Measurements from ENCODE around the gene ENTPD2. TPM values are rescaled to one million over a fixed set of nuclear protein-coding genes. Genes with fewer than 3 reads are reported as not detected.
"Not testable (repeated sequence)": the region's sequence is repeated elsewhere in the genome, so short reads cannot be mapped to it uniquely, and the experiment has no call there.

Gene ENTPD2
- total RNA-seq, 1 donor from 2014 or later, result 5.2 TPM

DNA sequence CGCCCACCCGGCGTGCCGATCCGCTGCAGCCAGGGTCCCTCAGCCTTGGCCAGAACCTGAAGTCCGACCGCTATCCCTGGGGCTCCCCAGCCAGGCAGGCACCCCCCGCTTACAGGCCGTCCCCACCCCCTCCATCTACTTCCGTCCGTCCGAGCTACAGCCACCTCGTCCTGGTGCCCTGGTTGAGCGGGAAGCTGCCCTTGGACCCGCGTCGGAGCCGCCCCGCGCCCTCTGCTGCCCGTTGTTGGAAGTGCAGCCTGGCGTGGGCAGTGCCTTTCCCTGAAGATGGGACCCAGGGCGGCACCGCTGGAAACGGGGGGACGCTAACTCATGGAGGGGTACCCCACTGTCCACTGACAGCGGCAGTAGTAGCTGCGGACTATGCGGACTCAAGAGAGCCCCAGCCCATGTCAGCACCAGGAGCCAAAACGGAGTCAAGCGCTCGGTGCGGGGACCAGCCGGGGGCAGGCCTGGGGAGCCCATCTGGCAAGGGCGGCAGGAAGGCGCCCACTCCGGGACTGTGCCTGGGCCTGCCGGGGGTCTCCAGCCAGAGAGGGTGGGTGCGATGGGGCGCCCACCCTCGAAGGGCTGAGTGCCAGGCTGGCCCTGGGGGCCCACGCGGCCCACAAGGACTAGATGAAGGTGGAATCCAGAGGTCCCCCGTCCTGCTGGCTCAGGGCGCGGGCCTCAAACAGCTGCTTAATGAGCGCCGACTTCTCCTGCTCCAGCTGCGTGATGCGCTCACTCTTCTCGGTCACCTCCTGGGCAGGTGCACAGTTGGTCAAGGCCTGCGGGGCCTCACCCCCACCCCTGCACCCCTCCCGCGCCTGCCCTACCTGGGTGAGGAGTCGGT lies 10.4 kb upstream of the ENTPD2 start:
- peaks cover 5 to 14% (median 8%) of the 10 kb centered on the region in 3 donors for H3K27me3 ChIP-seq (ENCODE audit: control insufficient read depth in 3 of 3, insufficient read depth in 3 of 3, low read length in 3 of 3)
- H3K27ac ChIP-seq (ENCODE audit: low read depth, low read length), result no peak overlapping the region
- no peak overlapping the region for H3K4me3 ChIP-seq (ENCODE audit: low read length in 3 of 3)
- H3K9me3 ChIP-seq (ENCODE audit: control insufficient read depth in 3 of 3, low read length in 3 of 3), result no peaks in the 10 kb centered on the region
- peaks cover 0 to 6% (median 2%) of the 10 kb centered on the region in 3 donors for H3K4me1 ChIP-seq (ENCODE audit: control insufficient read depth in 3 of 3, insufficient read depth in 3 of 3, low read length in 3 of 3)
- no peak overlapping the region for H3K9ac ChIP-seq (ENCODE audit: low read depth in 1 of 3, low read length in 3 of 3)
- H3K36me3 ChIP-seq (ENCODE audit: control insufficient read depth in 3 of 3, insufficient read depth in 3 of 3, low read length in 3 of 3), result no peaks in the 10 kb centered on the region

DNA sequence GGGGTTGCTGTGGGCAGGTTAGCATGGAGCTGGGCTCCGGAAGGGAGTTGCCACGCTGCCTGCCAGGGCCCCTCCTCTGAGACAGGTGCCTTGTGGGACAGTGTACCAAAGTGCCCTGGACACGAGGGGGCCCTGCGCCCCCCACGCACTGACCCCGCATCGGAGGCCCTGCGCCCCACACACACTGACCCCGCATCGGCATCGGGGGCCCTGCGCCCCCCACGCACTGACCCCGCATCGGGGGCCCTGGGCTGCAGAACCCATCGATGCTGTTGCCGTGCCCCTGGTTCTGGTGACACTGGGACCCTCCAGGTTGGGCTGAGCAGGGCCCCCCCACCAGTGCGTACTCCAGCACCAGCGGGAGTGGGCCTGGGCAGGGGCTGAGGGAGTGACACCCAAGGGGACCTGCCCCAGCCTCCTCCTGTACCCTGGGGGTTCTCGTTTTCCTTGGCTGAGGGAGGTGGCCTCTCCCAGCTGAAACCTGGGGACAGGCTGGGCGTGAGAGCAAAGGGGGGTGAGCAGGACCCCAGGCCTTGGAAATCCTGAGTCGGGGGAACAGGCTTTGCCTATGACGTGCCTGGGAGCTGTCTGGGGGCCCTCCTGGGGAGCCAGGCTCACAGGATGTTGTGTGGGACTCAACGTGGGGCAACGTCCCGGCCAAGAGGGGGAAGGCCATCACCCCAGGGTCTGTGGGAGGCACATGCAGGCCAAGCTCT lies 9.6 kb upstream of the ENTPD2 start:
- Histone ChIP-seq H3K4me3 (ENCODE audit: low read length in 3 of 3) (no peak overlapping the region), H3K4me1 (ENCODE audit: control insufficient read depth in 3 of 3, insufficient read depth in 3 of 3, low read length in 3 of 3) (peaks cover 0 to 3% (median 2%) of the 10 kb centered on the region in 3 donors), H3K27me3 (ENCODE audit: control insufficient read depth in 3 of 3, insufficient read depth in 3 of 3, low read length in 3 of 3) (peaks cover 0 to 6% (median 4%) of the 10 kb centered on the region in 3 donors), H3K36me3 (ENCODE audit: control insufficient read depth in 3 of 3, insufficient read depth in 3 of 3, low read length in 3 of 3) (no peaks in the 10 kb centered on the region), H3K27ac (ENCODE audit: low read depth, low read length) (no peak overlapping the region), H3K9me3 (ENCODE audit: control insufficient read depth in 3 of 3, low read length in 3 of 3) (no peaks in the 10 kb centered on the region), H3K9ac (ENCODE audit: low read depth in 1 of 3, low read length in 3 of 3) (no peak overlapping the region)

DNA sequence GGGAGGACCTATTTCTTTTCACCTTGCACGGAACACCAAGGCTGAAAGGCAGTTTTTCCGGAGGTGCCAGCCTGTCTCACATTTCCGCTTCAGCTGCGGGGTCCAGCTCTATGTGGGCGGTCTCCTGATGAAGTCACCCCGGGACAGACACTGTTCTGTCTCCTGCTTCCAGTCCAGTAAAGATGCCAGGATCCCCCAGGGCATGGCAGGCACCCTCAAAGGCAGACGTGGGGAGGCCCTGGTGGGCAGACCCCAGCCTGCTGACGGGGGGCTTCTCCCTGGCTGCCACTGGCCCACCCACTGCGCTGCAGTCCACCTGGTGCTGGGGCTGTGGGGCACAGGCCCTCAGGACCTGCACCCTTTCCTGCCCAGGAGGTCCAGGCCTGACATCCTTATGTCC lies 8.9 kb upstream of the ENTPD2 start:
- not testable (repeated sequence) for H3K36me3 ChIP-seq (ENCODE audit: control insufficient read depth in 3 of 3, insufficient read depth in 3 of 3, low read length in 3 of 3); H3K27ac ChIP-seq (ENCODE audit: low read depth, low read length); H3K4me3 ChIP-seq (ENCODE audit: low read length in 3 of 3); H3K4me1 ChIP-seq (ENCODE audit: control insufficient read depth in 3 of 3, insufficient read depth in 3 of 3, low read length in 3 of 3); H3K9me3 ChIP-seq (ENCODE audit: control insufficient read depth in 3 of 3, low read length in 3 of 3); H3K9ac ChIP-seq (ENCODE audit: low read depth in 1 of 3, low read length in 3 of 3); H3K27me3 ChIP-seq (ENCODE audit: control insufficient read depth in 3 of 3, insufficient read depth in 3 of 3, low read length in 3 of 3)

DNA sequence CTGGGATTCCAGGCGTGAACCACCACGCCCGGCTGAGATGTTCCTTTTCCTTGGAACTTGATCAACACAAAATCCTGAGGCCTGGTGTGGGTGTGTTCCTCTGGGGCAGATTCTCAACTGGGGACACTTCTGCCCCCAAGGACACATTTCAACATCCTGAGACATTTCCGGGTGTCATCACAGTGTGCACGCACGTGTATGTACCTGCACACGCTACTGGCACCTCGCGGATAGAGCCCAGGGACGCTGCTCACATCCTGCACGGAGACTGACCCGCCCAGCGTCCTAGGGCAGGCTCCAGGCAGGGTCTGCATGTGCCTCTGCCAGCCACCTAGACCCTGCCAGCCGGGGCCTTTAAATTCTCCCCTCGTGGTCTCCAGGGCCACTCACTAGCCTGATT lies 8.5 kb upstream of the ENTPD2 start:
- no peak overlapping the region for H3K9ac ChIP-seq (ENCODE audit: low read depth in 1 of 3, low read length in 3 of 3)

DNA sequence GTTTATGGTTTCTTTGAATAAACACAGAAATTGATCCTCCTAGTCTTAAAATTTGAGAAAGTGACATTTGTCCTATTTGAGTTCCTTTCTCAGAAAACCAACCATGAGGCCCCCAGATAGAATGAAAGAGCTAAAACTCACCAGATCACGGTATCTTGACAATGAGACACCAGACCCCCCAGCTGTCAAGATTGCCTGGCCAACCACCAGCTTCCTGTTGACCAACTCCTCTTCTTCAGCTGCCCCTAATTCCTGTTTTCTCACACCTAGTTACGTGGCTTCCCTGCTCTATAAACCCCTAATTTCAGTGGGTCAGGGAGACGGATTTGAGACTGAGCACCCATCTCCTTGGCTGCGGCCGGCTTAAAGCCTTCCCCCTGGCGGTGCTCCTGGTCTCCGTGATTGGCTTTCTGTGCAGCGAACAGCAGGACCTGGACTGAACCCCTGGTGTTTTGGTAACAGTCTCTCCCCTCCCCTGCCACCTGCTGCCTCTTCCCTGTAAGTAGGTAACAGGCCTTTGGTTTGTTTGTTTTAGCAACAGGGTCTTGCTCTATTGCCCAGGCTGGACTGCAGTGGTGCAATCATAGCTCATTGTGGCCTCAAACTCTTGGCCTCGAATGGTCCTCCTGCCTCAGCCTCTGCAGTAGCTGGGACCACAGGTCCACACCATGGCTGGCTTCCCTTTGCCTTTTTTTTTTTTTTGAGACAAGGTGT lies 4.8 kb upstream of the ENTPD2 start:
- H3K36me3 ChIP-seq (ENCODE audit: control insufficient read depth in 3 of 3, insufficient read depth in 3 of 3, low read length in 3 of 3), result no peaks in the 10 kb centered on the region
- no peak overlapping the region for H3K27ac ChIP-seq (ENCODE audit: low read depth, low read length)
- no peak overlapping the region for H3K9ac ChIP-seq (ENCODE audit: low read depth in 1 of 3, low read length in 3 of 3)
- no peak overlapping the region for H3K4me3 ChIP-seq (ENCODE audit: low read length in 3 of 3)
- peaks cover 15 to 22% (median 16%) of the 10 kb centered on the region in 3 donors for H3K4me1 ChIP-seq (ENCODE audit: control insufficient read depth in 3 of 3, insufficient read depth in 3 of 3, low read length in 3 of 3)
- H3K9me3 ChIP-seq (ENCODE audit: control insufficient read depth in 3 of 3, low read length in 3 of 3), result no peaks in the 10 kb centered on the region
- H3K27me3 ChIP-seq (ENCODE audit: control insufficient read depth in 3 of 3, insufficient read depth in 3 of 3, low read length in 3 of 3), result peaks cover 19 to 25% (median 25%) of the 10 kb centered on the region in 3 donors

More for the DNA sequence above, 8.5 kb upstream of the ENTPD2 start:
- no peaks in the 10 kb centered on the region for H3K9me3 ChIP-seq (ENCODE audit: control insufficient read depth in 3 of 3, low read length in 3 of 3)
- H3K27me3 ChIP-seq (ENCODE audit: control insufficient read depth in 3 of 3, insufficient read depth in 3 of 3, low read length in 3 of 3), result peaks cover 0 to 4% (median 0%) of the 10 kb centered on the region in 3 donors
- no peak overlapping the region for H3K4me3 ChIP-seq (ENCODE audit: low read length in 3 of 3)
- no peak overlapping the region for H3K27ac ChIP-seq (ENCODE audit: low read depth, low read length)
- no peaks in the 10 kb centered on the region for H3K36me3 ChIP-seq (ENCODE audit: control insufficient read depth in 3 of 3, insufficient read depth in 3 of 3, low read length in 3 of 3)
- peaks cover 0 to 3% (median 2%) of the 10 kb centered on the region in 3 donors for H3K4me1 ChIP-seq (ENCODE audit: control insufficient read depth in 3 of 3, insufficient read depth in 3 of 3, low read length in 3 of 3)

DNA sequence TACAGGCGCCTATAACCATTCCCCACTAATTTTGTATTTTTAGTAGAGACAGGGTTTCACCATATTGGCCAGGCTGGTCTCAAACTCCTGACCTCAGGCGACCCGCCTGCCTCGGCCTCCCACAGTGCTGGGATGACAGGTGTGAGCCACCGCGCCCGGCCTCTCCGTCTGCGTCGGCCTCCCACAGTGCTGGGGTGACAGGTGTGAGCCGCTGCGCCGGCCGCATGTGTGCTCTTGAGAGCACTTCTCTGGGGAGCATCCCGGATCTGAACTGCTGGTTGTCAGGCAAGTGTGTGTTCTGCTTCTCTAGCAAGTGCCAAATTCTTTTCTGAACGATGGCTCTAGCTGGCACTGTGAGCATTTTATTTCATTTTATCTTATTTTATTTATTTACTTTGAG lies 3.7 kb upstream of the ENTPD2 start:
- no peak overlapping the region for H3K27ac ChIP-seq (ENCODE audit: low read depth, low read length)
- H3K27me3 ChIP-seq (ENCODE audit: control insufficient read depth in 3 of 3, insufficient read depth in 3 of 3, low read length in 3 of 3), result peaks cover 26 to 35% (median 33%) of the 10 kb centered on the region in 3 donors
- no peak overlapping the region for H3K9ac ChIP-seq (ENCODE audit: low read depth in 1 of 3, low read length in 3 of 3)
- H3K4me3 ChIP-seq (ENCODE audit: low read length in 3 of 3), result no peak overlapping the region
- no peaks in the 10 kb centered on the region for H3K36me3 ChIP-seq (ENCODE audit: control insufficient read depth in 3 of 3, insufficient read depth in 3 of 3, low read length in 3 of 3)
- peaks cover 20 to 29% (median 22%) of the 10 kb centered on the region in 3 donors for H3K4me1 ChIP-seq (ENCODE audit: control insufficient read depth in 3 of 3, insufficient read depth in 3 of 3, low read length in 3 of 3)
- H3K9me3 ChIP-seq (ENCODE audit: control insufficient read depth in 3 of 3, low read length in 3 of 3), result no peaks in the 10 kb centered on the region

DNA sequence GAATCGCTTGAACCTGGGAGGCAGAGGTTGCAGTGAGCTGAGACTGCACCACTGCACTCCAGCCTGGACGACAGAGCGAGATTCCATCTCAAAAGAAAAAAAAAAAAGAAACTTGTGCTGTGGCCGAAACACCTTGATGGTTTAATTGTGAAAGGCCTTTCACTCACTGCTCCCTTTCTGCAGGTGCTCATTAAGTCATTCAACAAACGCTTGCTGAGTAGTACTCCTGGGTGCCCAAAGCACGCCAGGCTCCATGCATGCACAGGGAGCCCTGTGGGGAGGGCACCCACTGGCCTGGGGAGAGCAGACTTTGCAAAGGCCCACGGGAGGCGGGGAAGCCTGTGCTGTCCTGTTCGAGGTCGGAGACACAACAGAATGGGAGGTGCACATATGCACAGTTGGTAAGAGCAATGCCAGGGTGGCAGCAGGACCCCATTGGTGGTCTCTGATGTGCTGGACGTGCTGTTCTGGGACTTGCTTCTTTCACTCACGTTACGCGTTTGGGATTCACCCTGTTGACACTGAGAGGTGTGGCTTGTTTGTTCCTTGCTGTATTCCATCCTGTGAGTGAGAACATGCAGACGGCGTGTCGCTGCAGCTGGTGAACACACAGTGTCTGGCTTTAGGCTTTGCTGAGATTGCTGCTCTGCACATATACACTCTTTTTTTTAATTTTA lies 3.0 kb upstream of the ENTPD2 start:
- Histone ChIP-seq H3K4me3 (ENCODE audit: low read length in 3 of 3) (no peak overlapping the region), H3K4me1 (ENCODE audit: control insufficient read depth in 3 of 3, insufficient read depth in 3 of 3, low read length in 3 of 3) (peaks cover 20 to 29% (median 22%) of the 10 kb centered on the region in 3 donors), H3K27me3 (ENCODE audit: control insufficient read depth in 3 of 3, insufficient read depth in 3 of 3, low read length in 3 of 3) (peaks cover 31 to 40% (median 39%) of the 10 kb centered on the region in 3 donors), H3K36me3 (ENCODE audit: control insufficient read depth in 3 of 3, insufficient read depth in 3 of 3, low read length in 3 of 3) (no peaks in the 10 kb centered on the region), H3K9me3 (ENCODE audit: control insufficient read depth in 3 of 3, low read length in 3 of 3) (no peaks in the 10 kb centered on the region), H3K9ac (ENCODE audit: low read depth in 1 of 3, low read length in 3 of 3) (no peak overlapping the region), H3K27ac (ENCODE audit: low read depth, low read length) (no peak overlapping the region)

DNA sequence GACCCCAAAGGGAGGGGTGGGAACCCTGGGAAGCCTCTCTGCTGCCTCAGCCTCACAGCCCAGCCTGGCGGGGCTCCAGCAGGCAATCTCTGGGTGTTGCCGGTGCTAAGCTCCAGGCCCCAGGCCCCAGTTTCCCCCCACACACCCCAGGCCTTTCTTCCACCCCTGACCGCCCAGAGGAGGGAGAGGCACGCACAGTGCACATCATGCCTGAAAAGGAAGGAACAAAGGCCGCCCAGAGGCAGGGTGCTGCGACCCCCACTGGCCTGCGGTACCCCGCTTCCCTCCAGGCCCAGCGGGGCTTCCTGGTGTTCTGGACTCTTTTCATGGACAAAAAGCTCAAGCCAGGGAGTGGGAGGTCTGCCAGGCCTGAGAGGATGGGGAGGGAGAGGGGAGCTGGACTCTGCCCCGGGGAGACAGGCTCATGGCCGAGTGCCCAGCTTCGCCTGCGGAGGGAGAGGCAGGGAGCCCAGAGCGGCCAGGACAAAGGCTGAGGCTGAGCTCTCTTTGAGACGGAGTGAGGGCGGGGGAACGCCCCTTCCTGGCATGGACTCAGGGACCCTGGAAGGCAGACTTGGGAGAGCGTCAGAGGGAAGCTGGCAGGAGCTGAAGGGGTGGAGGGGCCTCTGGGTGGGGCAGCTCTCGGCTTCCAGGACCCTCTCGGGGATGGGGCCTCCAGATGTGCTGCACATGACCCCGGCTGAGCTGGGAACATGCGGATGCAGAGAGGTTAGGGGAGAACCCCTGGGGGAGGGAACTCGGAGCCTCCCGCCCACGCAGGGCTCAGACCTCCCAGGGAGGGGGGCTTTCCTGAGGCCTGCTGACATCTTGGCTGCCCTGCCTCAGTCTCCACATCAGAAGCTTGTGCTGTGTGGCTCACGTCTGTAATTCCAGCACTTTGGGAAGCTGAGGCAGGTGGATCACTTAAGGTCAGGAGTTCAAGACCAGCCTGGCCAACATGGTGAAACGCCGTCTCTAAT lies 1.8 kb upstream of the ENTPD2 start:
- Histone ChIP-seq H3K4me1 (ENCODE audit: control insufficient read depth in 3 of 3, insufficient read depth in 3 of 3, low read length in 3 of 3) (peaks cover 20 to 29% (median 22%) of the 10 kb centered on the region in 3 donors), H3K27me3 (ENCODE audit: control insufficient read depth in 3 of 3, insufficient read depth in 3 of 3, low read length in 3 of 3) (peaks cover 38 to 51% (median 50%) of the 10 kb centered on the region in 3 donors), H3K4me3 (ENCODE audit: low read length in 3 of 3) (peak overlapping the region in 1 of 3 donors; percentile 35), H3K36me3 (ENCODE audit: control insufficient read depth in 3 of 3, insufficient read depth in 3 of 3, low read length in 3 of 3) (no peaks in the 10 kb centered on the region), H3K9me3 (ENCODE audit: control insufficient read depth in 3 of 3, low read length in 3 of 3) (no peaks in the 10 kb centered on the region), H3K9ac (ENCODE audit: low read depth in 1 of 3, low read length in 3 of 3) (peak overlapping the region in 1 of 3 donors; percentile 50), H3K27ac (ENCODE audit: low read depth, low read length) (peak overlapping the region; percentile 56)

Measured in skeletal muscle tissue (tissue), 4 donors.